ENCODE measurements around the gene HTR3A.

The HTR3A gene

DNA sequence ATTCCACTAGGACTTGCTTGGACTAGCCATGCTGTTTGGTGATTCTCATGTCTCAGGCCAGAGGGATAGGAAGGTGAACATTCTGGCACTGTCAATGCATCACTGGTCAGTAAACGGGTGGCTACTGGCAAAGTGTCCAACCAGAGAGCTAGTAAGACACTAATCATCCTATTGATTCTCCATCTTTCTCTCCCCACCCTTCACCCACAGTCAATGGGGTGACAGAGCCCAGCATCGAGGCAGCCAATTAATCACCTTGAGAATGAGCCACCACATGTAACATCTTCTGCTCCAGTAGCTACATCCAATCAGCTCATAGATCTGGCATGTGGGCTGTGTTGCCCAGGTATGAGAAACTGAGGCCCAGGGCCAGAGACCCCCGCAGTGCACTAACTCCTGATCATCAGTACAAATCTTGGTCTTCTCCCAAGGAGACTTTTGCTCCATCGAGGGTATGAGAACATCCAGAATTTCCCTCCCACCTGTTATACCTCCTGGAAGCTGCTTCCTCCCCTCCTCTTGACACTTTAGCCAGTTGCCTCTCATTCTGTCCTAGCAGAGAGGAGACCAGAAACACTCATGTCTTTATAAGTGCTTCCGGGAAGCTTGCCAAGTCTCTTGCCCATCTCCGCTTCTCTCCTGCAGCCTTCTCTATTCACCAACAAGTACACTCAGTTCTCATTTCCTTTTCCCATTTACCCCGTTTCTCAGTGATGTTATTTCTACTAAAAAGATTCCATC is 17.0 kb downstream of the HTR3A start:
- no peak overlapping the region for H3K4me3 ChIP-seq (ENCODE audit: insufficient read depth, low read length, poor library complexity, severe bottlenecking)
- no peaks in the 10 kb centered on the region for H3K9me2 ChIP-seq (replicated peaks; ENCODE audit: insufficient read depth, low read length)
- H4K20me1 ChIP-seq (ENCODE audit: low read depth, low read length): no peaks in the 10 kb centered on the region
- no peak for TF ChIP-seq EZH2phosphoT487 (conservative IDR thresholded peaks at IDR 0.05; ENCODE audit: low read length)
- TF ChIP-seq, protein P1, sequence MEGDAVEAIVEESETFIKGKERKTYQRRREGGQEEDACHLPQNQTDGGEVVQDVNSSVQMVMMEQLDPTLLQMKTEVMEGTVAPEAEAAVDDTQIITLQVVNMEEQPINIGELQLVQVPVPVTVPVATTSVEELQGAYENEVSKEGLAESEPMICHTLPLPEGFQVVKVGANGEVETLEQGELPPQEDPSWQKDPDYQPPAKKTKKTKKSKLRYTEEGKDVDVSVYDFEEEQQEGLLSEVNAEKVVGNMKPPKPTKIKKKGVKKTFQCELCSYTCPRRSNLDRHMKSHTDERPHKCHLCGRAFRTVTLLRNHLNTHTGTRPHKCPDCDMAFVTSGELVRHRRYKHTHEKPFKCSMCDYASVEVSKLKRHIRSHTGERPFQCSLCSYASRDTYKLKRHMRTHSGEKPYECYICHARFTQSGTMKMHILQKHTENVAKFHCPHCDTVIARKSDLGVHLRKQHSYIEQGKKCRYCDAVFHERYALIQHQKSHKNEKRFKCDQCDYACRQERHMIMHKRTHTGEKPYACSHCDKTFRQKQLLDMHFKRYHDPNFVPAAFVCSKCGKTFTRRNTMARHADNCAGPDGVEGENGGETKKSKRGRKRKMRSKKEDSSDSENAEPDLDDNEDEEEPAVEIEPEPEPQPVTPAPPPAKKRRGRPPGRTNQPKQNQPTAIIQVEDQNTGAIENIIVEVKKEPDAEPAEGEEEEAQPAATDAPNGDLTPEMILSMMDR (IDR thresholded peaks at IDR 0.05; ENCODE audit: insufficient read depth, low read length, poor library complexity, severe bottlenecking): no peak
- no peaks in the 10 kb centered on the region for H3K36me3 ChIP-seq (ENCODE audit: low read length)
- no peak overlapping the region for H3K9ac ChIP-seq (ENCODE audit: low read length)
- H3K27ac ChIP-seq (ENCODE audit: low read depth, low read length): no peak overlapping the region
- no peak overlapping the region for H3K4me2 ChIP-seq (ENCODE audit: low read depth, low read length, poor library complexity, severe bottlenecking)
- H3K9me3 ChIP-seq (ENCODE audit: insufficient read depth, low read length): no peaks in the 10 kb centered on the region
- H3K27me3 ChIP-seq (ENCODE audit: low read length): no peaks in the 10 kb centered on the region
- H3K79me2 ChIP-seq (ENCODE audit: insufficient read depth, low read length): no peaks in the 10 kb centered on the region
- no peak overlapping the region for H2AFZ ChIP-seq (ENCODE audit: low read depth, low read length, severe bottlenecking)
- no peaks in the 10 kb centered on the region for H3F3A ChIP-seq (ENCODE audit: insufficient read depth)

DNA sequence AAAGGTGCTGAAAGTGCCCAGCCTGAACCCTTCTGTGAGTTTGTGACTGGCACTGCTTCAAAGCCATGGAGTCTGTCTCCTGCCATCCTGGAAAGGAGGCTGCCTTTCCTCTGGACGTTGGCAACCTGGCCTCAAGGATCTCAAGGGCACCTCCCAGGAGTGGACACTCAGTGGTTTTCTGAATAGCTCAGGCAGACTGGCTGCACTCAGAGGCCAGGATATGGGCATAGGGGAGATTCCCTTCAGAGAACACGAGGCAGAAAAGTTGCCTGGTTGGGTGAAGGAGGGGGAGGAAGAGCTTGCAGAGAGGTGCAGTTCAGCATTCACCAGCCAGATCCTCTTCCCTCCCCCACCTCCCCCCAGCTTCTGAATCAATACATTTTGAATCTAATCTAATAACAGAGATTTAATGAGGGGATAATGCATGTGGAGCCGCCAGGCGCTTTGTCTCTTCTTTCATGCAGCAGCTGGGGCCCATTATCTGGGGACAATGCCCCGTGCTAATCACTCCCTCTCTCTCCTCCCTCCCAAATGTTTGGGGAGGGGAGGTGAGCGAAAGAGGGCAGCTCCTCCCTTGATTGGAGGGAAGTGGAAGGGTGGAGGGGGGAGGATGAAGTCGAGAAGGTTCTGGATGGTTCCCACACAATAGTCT is 17.7 kb downstream of the HTR3A start:
- H3K4me3 ChIP-seq (ENCODE audit: insufficient read depth, low read length, poor library complexity, severe bottlenecking): no peak overlapping the region
- H3K9ac ChIP-seq (ENCODE audit: low read length): no peak overlapping the region
- no peaks in the 10 kb centered on the region for H3K9me2 ChIP-seq (replicated peaks; ENCODE audit: insufficient read depth, low read length)
- H3K36me3 ChIP-seq (ENCODE audit: low read length): no peaks in the 10 kb centered on the region
- H3K4me2 ChIP-seq (ENCODE audit: low read depth, low read length, poor library complexity, severe bottlenecking): no peak overlapping the region
- TF ChIP-seq, protein P1 (IDR thresholded peaks at IDR 0.05; ENCODE audit: insufficient read depth, low read length, poor library complexity, severe bottlenecking): no peak
- no peak for TF ChIP-seq EZH2phosphoT487 (conservative IDR thresholded peaks at IDR 0.05; ENCODE audit: low read length)
- no peak overlapping the region for H2AFZ ChIP-seq (ENCODE audit: low read depth, low read length, severe bottlenecking)
- H3F3A ChIP-seq (ENCODE audit: insufficient read depth): no peaks in the 10 kb centered on the region
- H3K27me3 ChIP-seq (ENCODE audit: low read length): no peaks in the 10 kb centered on the region
- no peaks in the 10 kb centered on the region for H3K79me2 ChIP-seq (ENCODE audit: insufficient read depth, low read length)
- H3K27ac ChIP-seq (ENCODE audit: low read depth, low read length): no peak overlapping the region
- H3K9me3 ChIP-seq (ENCODE audit: insufficient read depth, low read length): no peaks in the 10 kb centered on the region
- H4K20me1 ChIP-seq (ENCODE audit: low read depth, low read length): no peaks in the 10 kb centered on the region

DNA sequence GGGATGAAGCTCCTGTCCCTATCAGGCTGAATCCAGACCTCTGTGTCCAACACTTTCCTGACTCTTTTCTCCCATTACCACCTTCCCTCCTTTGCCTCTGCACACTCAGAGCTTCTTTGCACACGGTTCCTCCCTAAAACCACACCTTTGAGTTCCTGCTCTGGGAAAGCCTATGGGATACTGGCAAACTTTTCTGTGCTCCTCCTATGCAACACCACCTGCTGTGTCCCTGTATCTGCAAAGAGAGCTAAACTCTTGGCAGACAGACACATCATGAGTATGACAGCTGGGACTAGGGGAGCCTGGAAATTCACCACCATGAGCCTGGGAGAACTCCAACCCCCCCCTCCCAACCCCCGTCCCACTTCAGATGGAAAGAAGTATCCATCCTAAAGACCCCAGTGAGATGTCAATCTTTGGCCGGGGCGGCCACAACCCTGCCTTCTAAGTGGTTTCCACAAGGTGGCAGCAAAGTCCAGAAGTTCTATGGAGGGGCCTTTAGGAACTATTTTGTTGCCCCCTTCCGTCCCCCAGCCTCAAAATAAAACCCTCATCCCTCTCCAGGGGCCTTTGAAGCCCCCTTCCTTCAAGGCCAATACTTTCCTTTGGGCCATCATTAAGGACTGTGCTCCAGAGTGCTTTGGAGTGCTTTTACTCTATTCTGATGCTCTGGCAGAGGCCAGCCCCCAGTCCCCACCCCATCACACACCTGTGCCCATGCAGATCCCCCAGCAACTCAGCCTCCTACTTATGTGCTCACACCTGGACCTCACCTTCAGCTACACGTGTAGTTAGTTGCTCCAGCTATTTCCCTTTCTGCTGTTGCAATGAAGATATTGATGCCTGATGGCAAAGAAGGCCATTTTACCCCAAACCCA is 19.4 kb downstream of the HTR3A start:
- TF ChIP-seq EZH2phosphoT487 (conservative IDR thresholded peaks at IDR 0.05; ENCODE audit: low read length): no peak
- TF ChIP-seq, protein P1 (IDR thresholded peaks at IDR 0.05; ENCODE audit: insufficient read depth, low read length, poor library complexity, severe bottlenecking): peak; percentile 63
- H3K36me3 ChIP-seq (ENCODE audit: low read length): no peaks in the 10 kb centered on the region
- no peak overlapping the region for H3K27ac ChIP-seq (ENCODE audit: low read depth, low read length)
- no peaks in the 10 kb centered on the region for H3K27me3 ChIP-seq (ENCODE audit: low read length)
- no peak overlapping the region for H2AFZ ChIP-seq (ENCODE audit: low read depth, low read length, severe bottlenecking)
- H3F3A ChIP-seq (ENCODE audit: insufficient read depth): no peaks in the 10 kb centered on the region
- no peaks in the 10 kb centered on the region for H3K79me2 ChIP-seq (ENCODE audit: insufficient read depth, low read length)
- no peak overlapping the region for H3K9ac ChIP-seq (ENCODE audit: low read length)
- no peak overlapping the region for H3K4me2 ChIP-seq (ENCODE audit: low read depth, low read length, poor library complexity, severe bottlenecking)
- H4K20me1 ChIP-seq (ENCODE audit: low read depth, low read length): no peaks in the 10 kb centered on the region
- H3K9me3 ChIP-seq (ENCODE audit: insufficient read depth, low read length): no peaks in the 10 kb centered on the region
- no peaks in the 10 kb centered on the region for H3K9me2 ChIP-seq (replicated peaks; ENCODE audit: insufficient read depth, low read length)
- H3K4me3 ChIP-seq (ENCODE audit: insufficient read depth, low read length, poor library complexity, severe bottlenecking): no peak overlapping the region

Data from SU-DHL-6 (cell line).